Measurements from ENCODE around the gene CASP8. TPM values are rescaled to one million over a fixed set of nuclear protein-coding genes. Genes with fewer than 3 reads are reported as not detected.

Gene CASP8
- total and polyA plus RNA-seq, 2 of the 13 experiments (the other 11 are each of a cell fraction or from before 2014, with no cell fraction given), result 25.0 to 52.8 TPM

- TF ChIP-seq BATF2 (CRISPR knock-in tag; IDR thresholded peaks at IDR 0.05), result no peak
- no peak for TF ChIP-seq NFRKB (IDR thresholded peaks at IDR 0.05)
- no peak for TF ChIP-seq ZHX1 (CRISPR knock-in tag; IDR thresholded peaks at IDR 0.05; ENCODE audit: low read depth)
- TF ChIP-seq IKZF1 (IDR thresholded peaks at IDR 0.05), result 0 out of 2 replicates have a peak, but pooled peaks have one; percentile 24
- no peak for TF ChIP-seq SIN3B (IDR thresholded peaks at IDR 0.05; ENCODE audit: low read length)
- no peak for TF ChIP-seq PHF8 (CRISPR knock-in tag; IDR thresholded peaks at IDR 0.05)
- TF ChIP-seq ZNF281 (CRISPR knock-in tag; IDR thresholded peaks at IDR 0.05; ENCODE audit: borderline replicate concordance), result no peak
- TF ChIP-seq ZNF879 (CRISPR knock-in tag; IDR thresholded peaks at IDR 0.05), result no peak
- no peak for TF ChIP-seq POLR2AphosphoS2 (IDR thresholded peaks at IDR 0.05; ENCODE audit: low read depth, low read length)
- no peak for TF ChIP-seq HOXA3 (CRISPR knock-in tag; IDR thresholded peaks at IDR 0.05)
- TF ChIP-seq SP1 (IDR thresholded peaks at IDR 0.05), result 0 out of 2 replicates have a peak, but pooled peaks have one; percentile 13
- no peak for TF ChIP-seq SP1 (CRISPR knock-in tag; IDR thresholded peaks at IDR 0.05)
- TF ChIP-seq RAD51 (IDR thresholded peaks at IDR 0.05; ENCODE audit: borderline replicate concordance), result 0 out of 2 replicates have a peak, but pooled peaks have one; percentile 6
- no peak for TF ChIP-seq ZNF749 (CRISPR knock-in tag; IDR thresholded peaks at IDR 0.05; ENCODE audit: borderline replicate concordance)
- TF ChIP-seq ZNF782 (CRISPR knock-in tag; IDR thresholded peaks at IDR 0.05; ENCODE audit: borderline replicate concordance), result no peak
Observed at GRCh38 chr2:201271917-201272316, 11.6 kb downstream of the CASP8 start (continued).

Measured in HepG2 (cell line).